Measurements from ENCODE around the gene CLPTM1L.

- TF ChIP-seq CTCF (IDR thresholded peaks at IDR 0.05) (no peak), EZH2 (IDR thresholded peaks at IDR 0.05; ENCODE audit: borderline replicate concordance, insufficient read depth, low read depth, low read length, poor library complexity, severe bottlenecking) (no peak)
Measured at GRCh38 chr5:1325191-1325741, 19.6 kb downstream of the CLPTM1L start.
